Measurements from ENCODE around the gene SLC35F2. TPM values are rescaled to one million over a fixed set of nuclear protein-coding genes. Genes with fewer than 3 reads are reported as not detected.
A peak's percentile ranks its signal among the peaks of the same experiment; 100 is the strongest.
"Not testable (repeated sequence)": the region's sequence is repeated elsewhere in the genome, so short reads cannot be mapped to it uniquely, and the experiment has no call there.

Gene SLC35F2
- total RNA-seq, 1 donor from 2014 or later: 31.9 TPM

DNA sequence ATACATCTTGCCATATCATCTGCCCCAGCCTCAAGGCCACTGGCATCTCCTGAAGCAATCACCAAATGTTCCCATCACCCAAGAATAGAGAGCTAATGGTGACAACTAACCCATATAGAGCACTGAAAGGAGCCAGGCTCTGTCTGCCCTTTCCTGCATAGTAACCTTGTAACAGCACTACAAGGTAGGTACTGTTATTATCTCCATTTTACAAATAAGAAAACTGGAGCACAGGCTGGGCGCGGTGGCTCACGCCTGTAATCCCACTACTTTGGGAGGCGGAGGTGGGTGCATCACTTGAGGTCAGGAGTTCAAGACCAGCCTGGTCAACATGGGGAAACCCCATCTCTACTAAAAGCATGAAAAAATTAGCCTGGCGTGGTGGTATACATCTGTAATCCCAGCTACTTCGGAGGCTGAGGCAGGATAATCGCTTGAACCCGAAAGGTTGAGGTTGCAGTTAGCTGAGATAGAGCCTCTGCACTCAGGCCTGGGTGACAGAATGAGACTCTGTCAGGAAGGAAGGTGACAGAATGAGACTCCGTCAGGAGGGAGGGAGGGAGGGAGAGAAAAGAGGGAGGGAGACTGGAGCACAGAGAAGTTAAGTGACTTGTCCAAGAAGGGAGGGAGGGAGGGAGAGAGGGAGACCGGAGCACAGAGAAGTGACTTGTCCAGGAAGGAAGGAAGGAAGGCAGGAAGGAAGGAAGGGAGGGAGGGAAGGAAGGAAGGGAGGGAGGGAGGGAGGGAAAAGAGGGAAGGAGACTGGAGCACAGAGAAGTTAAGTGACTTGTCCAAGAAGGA lies 2.2 kb downstream of the SLC35F2 start:
- DNase-seq: no peak
- peak overlapping the region; percentile 90 for H3K4me3 Mint-ChIP-seq
- peaks cover 27% of the 10 kb centered on the region for H3K4me1 Mint-ChIP-seq
- H3K27ac Mint-ChIP-seq: no peak overlapping the region
- no peaks in the 10 kb centered on the region for H3K27me3 Mint-ChIP-seq
- peaks cover 10% of the 10 kb centered on the region for H3K36me3 Mint-ChIP-seq (ENCODE audit: low read depth)
- intact Hi-C loops (cut with micrococcal nuclease): loop anchor here (5.0 kb wide), 2 partner anchors 71 to 264 kb away; partner anchors contain the start of genes ELMOD1 and RAB39A
- no peaks in the 10 kb centered on the region for H3K9me3 Mint-ChIP-seq

DNA sequence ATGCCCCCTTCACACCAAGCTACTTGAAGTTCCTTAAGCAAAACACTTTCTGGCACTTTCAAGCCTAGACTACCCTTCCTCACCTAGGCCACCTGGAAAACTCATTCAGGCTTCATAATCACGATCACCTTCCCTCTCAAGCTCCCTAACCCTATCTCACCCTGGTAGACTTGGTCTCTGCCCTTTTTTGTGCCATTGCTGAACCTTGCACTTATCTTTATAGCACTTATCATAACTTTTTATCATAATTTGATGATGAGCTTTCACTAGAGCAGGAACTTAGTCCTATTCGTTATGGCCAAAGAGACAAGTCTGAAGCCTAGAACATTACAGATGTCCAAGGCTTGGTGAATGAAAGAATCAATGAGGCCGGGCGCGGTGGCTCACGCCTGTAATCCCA lies 5.5 kb downstream of the SLC35F2 start:
- Mint-ChIP-seq H3K4me3 (no peak overlapping the region), H3K27ac (no peak overlapping the region), H3K4me1 (peaks cover 26% of the 10 kb centered on the region), H3K9me3 (no peaks in the 10 kb centered on the region), H3K36me3 (ENCODE audit: low read depth) (peaks cover 10% of the 10 kb centered on the region), H3K27me3 (no peaks in the 10 kb centered on the region)
- no peak for DNase-seq
- intact Hi-C loops (cut with micrococcal nuclease): no loop called here

DNA sequence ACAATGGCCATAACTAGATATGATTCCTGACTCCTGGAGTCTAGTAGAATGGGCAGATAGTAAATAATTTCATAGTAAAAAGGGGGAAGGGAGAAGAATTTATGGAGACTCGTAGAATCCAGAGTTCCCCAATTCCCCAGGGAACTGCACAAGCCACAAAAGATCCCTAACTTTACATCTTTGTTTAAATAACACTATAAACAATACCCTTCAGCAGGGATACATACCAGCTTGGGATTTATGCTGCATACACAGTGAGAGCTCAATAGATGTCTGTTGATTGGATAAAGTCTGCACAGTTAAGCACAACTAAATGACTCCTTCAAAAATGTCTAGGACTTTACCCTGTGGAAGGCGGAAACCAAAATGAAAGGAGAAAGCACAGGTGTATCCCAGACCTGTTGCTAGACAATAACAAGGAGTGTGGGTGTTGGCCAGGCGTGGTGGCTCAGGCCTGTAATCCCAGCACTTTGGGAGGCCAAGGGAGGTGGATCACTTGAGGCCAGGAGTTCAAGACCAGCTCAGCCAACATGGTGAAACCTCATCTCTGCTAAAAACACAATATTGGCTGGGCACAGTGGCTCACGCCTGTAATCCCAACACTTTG lies 6.8 kb downstream of the SLC35F2 start:
- Mint-ChIP-seq H3K36me3 (ENCODE audit: low read depth) (peaks cover 10% of the 10 kb centered on the region), H3K4me1 (peaks cover 32% of the 10 kb centered on the region), H3K27me3 (no peaks in the 10 kb centered on the region), H3K27ac (no peak overlapping the region), H3K4me3 (no peak overlapping the region), H3K9me3 (no peaks in the 10 kb centered on the region)
- DNase-seq: no peak
- intact Hi-C loops (cut with micrococcal nuclease): no loop called here

DNA sequence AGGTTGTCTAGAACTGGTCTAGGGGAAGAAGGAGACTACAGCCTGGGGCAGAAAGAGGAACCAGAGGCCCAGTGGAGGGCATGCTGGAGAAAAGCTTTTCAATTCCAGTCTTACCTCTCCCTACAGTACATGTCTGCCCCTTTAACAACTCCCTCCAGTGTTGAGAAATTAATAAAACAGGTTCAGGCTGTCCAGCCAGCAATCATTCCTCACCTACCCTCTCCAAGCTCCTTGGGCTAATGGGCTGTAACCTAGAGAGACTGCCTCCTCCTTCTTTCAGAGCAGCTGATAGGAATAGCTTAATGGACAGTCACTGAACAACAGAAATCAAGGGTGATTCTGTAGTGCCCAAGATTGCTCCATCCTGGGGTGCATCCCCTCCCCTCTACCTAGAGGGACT lies 8.8 kb downstream of the SLC35F2 start:
- no peak for DNase-seq
- intact Hi-C loops (cut with micrococcal nuclease): no loop called here
- H3K4me3 Mint-ChIP-seq: no peak overlapping the region
- H3K27ac Mint-ChIP-seq: no peak overlapping the region
- H3K4me1 Mint-ChIP-seq: peaks cover 29% of the 10 kb centered on the region
- H3K36me3 Mint-ChIP-seq (ENCODE audit: low read depth): peaks cover 7% of the 10 kb centered on the region
- H3K9me3 Mint-ChIP-seq: no peaks in the 10 kb centered on the region
- H3K27me3 Mint-ChIP-seq: no peaks in the 10 kb centered on the region

DNA sequence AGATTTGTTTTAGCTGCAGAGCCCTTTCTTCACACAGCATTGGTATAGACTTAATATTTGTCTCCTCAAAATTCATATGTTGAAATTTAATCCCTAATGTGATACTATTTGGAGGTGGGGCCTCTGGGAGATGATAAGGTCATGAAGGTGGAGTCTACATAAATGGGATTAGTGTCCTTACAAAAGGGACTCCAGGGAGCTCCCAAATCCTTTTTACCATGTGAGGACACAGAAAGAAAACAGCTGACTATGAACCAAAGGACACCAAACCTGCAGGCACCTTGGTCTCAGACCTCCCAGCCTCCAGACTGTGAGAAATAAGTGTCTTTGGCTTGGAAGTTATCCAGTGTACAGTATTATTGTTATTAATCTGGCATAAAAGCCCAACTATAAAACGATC lies 10.2 kb downstream of the SLC35F2 start:
- peaks cover 5% of the 10 kb centered on the region for H3K36me3 Mint-ChIP-seq (ENCODE audit: low read depth)
- H3K4me1 Mint-ChIP-seq: peaks cover 29% of the 10 kb centered on the region
- no peak overlapping the region for H3K4me3 Mint-ChIP-seq
- intact Hi-C loops (cut with micrococcal nuclease): no loop called here
- H3K27me3 Mint-ChIP-seq: no peaks in the 10 kb centered on the region
- DNase-seq: no peak
- H3K27ac Mint-ChIP-seq: no peak overlapping the region
- H3K9me3 Mint-ChIP-seq: no peaks in the 10 kb centered on the region

DNA sequence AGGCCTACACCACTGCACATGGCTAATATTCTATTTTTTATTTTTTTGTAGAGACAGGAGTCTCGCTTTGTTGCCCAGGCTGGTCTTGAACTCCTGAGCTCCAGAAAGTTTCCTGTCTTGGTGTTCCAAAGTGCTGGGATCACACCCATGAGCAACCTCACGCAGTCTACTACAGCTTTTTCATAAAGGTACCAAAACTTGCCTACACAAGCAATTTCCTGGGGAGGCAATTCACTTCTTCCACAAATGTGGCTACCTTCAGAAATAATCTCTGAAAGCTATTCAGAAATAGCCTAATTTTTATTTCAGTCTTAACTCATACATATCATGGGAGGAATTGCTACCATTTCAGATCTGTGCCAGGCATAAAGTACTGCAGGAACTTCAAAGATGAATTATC lies 11.4 kb downstream of the SLC35F2 start:
- Mint-ChIP-seq H3K27me3 (no peaks in the 10 kb centered on the region), H3K4me1 (peaks cover 34% of the 10 kb centered on the region), H3K4me3 (no peak overlapping the region), H3K36me3 (ENCODE audit: low read depth) (peaks cover 12% of the 10 kb centered on the region), H3K9me3 (no peaks in the 10 kb centered on the region), H3K27ac (peak overlapping the region; percentile 12)
- intact Hi-C loops (cut with micrococcal nuclease): no loop called here
- no peak for DNase-seq

DNA sequence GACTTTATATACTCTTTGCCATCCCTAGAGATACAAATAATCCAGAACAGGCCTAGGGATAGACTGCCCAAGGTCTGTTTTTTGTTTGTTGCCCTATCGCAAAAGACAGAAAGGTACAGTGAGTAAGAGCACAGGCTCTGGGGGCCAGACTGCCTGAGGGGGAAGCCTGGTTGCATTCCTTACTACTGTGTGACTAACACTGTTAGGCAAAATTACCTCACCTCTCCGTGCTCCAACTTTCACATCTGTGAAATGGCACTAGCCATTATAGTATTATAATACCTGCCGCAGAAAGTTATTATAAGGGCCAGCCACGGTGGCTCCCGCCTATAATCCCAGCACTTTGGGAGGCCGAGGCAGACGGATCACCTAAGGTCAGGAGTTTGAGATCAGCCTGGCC lies 14.5 kb downstream of the SLC35F2 start:
- Mint-ChIP-seq H3K36me3 (ENCODE audit: low read depth) (peaks cover 12% of the 10 kb centered on the region), H3K4me1 (peaks cover 48% of the 10 kb centered on the region), H3K27me3 (no peaks in the 10 kb centered on the region), H3K27ac (peak overlapping the region; percentile 25), H3K9me3 (no peaks in the 10 kb centered on the region), H3K4me3 (no peak overlapping the region)
- no peak for DNase-seq
- intact Hi-C loops (cut with micrococcal nuclease): no loop called here

- Mint-ChIP-seq H3K36me3 (ENCODE audit: low read depth) (peaks cover 12% of the 10 kb centered on the region), H3K27me3 (no peaks in the 10 kb centered on the region), H3K4me3 (no peak overlapping the region), H3K27ac (peak overlapping the region; percentile 20), H3K9me3 (no peaks in the 10 kb centered on the region), H3K4me1 (peaks cover 46% of the 10 kb centered on the region)
- intact Hi-C loops (cut with micrococcal nuclease): no loop called here
- no peak for DNase-seq
These were observed 16.0 kb downstream of the SLC35F2 start for GRCh38 chr11:107842412-107843100.

DNA sequence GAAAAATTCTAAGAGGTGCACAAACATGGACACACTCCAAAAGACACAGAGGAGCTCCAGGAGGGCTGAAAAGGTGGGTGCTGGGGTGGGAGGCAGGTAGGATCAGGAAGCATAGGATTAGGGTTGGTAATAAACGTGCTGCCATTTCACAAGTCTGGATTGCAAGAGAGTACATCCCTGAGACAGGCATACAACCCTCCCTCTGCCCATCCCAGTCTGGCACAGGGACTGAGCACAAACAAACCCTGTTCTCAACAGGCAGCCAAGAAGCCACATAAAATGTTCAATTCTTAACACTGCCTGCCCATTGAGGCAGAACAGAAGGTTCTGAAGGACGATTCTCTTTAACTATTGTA lies 18.5 kb downstream of the SLC35F2 start:
- intact Hi-C loops (cut with micrococcal nuclease): loop anchor here (1.0 to 2.0 kb wide), 5 partner anchors 18 to 893 kb away; partner anchors contain the start of genes ALKBH8, RAB39A and SLC35F2
- H3K4me3 Mint-ChIP-seq: peak overlapping the region; percentile 77

DNA sequence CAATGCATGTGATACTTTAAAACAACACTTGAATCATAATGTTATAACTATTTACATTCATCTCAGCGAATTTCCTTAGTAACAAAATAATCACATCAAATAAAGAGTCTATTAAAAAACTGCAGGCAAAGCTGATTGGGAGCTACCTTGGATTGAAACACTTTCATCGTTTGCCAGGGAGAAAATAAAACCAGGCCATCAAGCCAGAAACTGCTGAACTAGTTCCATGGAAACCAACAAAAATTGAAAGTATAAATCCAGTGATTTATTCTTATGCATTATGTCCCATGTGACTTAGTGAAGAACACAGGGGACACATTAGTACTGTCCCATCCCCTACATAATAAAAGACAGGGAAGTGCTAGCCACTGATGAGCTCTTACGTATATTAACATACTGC lies 21.7 kb downstream of the SLC35F2 start:
- Mint-ChIP-seq H3K27me3 (no peaks in the 10 kb centered on the region), H3K9me3 (no peaks in the 10 kb centered on the region), H3K27ac (no peak overlapping the region), H3K4me3 (no peak overlapping the region), H3K4me1 (peaks cover 38% of the 10 kb centered on the region), H3K36me3 (ENCODE audit: low read depth) (no peaks in the 10 kb centered on the region)
- intact Hi-C loops (cut with micrococcal nuclease): no loop called here
- no peak for DNase-seq

More for the DNA sequence above, 18.5 kb downstream of the SLC35F2 start:
- H3K27me3 Mint-ChIP-seq: no peaks in the 10 kb centered on the region
- peaks cover 52% of the 10 kb centered on the region for H3K4me1 Mint-ChIP-seq
- no peak for DNase-seq
- H3K9me3 Mint-ChIP-seq: no peaks in the 10 kb centered on the region
- peak overlapping the region; percentile 91 for H3K27ac Mint-ChIP-seq
- H3K36me3 Mint-ChIP-seq (ENCODE audit: low read depth): peaks cover 11% of the 10 kb centered on the region

DNA sequence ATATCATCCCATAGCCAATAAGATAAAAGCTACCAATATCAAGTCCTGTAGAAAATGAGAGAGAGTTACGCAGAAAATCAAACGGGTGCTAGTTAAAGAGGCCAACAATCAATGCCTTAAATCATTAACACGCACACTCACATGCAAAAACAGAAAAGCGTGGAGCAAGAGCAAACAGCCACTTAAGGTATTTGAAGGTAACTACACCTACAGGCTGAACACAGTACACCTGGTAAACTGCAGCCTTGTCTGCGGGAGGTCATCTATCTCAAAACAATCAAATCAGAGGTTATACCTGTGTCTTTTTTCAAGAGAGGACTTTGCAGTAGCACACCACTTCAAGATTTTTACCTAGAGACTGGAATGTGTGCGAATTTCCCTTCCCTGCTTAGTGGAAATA lies 23.6 kb downstream of the SLC35F2 start:
- Mint-ChIP-seq H3K4me1 (peaks cover 25% of the 10 kb centered on the region), H3K27me3 (no peaks in the 10 kb centered on the region), H3K9me3 (no peaks in the 10 kb centered on the region)

GRCh38 chr11:107833926-107834325 lies 24.7 kb downstream of the SLC35F2 start:
- DNase-seq; intact Hi-C loops (cut with micrococcal nuclease); H3K27me3 Mint-ChIP-seq; H3K9me3 Mint-ChIP-seq; H3K4me3 Mint-ChIP-seq; H3K36me3 Mint-ChIP-seq (ENCODE audit: low read depth); H3K27ac Mint-ChIP-seq: not testable (repeated sequence)
- H3K4me1 Mint-ChIP-seq: peaks cover 19% of the 10 kb centered on the region

More for the DNA sequence above, 23.6 kb downstream of the SLC35F2 start:
- no peak for DNase-seq
- no peaks in the 10 kb centered on the region for H3K36me3 Mint-ChIP-seq (ENCODE audit: low read depth)
- no peak overlapping the region for H3K4me3 Mint-ChIP-seq
- intact Hi-C loops (cut with micrococcal nuclease): no loop called here
- no peak overlapping the region for H3K27ac Mint-ChIP-seq

DNA sequence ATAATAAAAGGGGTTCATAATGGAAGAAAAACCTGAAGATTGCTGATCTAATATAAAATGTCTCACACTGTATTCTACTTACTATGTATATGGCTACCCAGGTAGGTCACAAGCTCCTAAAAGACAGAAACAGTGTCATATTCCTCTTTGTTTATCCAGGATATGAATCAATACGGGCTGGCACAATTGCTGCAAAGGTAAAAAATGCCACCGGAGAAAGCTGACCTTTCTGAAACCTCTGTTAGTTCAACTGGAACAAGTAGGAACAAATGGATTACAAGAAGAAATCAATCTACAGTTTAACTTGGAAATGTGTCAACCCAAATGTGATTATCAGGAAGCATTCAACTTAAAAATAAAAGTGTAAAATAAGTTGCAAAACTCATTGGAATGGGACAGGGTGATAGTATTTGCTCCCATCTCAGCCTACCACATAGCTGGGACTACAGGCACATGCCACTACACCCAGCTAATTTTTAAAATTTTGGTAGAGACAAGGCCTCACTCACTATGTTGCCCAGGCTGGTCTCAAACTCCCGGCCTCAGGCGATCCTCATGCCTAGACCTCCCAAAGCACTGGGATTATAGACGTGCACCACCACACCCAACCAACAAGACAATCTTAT lies 27.6 kb downstream of the SLC35F2 start:
- DNase-seq: no peak
- Mint-ChIP-seq H3K36me3 (ENCODE audit: low read depth) (no peaks in the 10 kb centered on the region), H3K27ac (no peak overlapping the region), H3K4me1 (peaks cover 9% of the 10 kb centered on the region), H3K9me3 (no peaks in the 10 kb centered on the region), H3K4me3 (no peak overlapping the region), H3K27me3 (no peaks in the 10 kb centered on the region)
- intact Hi-C loops (cut with micrococcal nuclease): no loop called here

DNA sequence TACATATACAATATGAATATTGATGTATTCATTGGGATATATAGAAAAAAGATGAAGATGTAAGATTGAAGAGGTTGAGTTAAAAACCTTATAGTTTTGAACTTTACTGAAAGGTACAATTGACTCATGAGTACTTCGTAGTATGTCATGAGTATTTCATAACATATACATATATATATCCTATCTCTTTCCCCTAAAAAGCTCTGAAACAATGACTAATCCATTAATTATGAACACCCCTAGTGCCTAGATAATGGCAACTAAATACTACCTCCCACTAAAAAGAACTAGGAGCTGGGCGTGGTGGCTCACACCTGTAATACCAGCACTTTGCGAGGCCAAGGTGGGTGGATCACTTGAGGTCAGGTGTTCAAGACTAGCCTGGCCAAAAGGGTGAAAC lies 31.5 kb downstream of the SLC35F2 start:
- Mint-ChIP-seq H3K9me3 (no peaks in the 10 kb centered on the region), H3K36me3 (ENCODE audit: low read depth) (no peaks in the 10 kb centered on the region), H3K4me3 (no peak overlapping the region), H3K27ac (no peak overlapping the region), H3K4me1 (peaks cover 5% of the 10 kb centered on the region), H3K27me3 (no peaks in the 10 kb centered on the region)
- intact Hi-C loops (cut with micrococcal nuclease): no loop called here
- no peak for DNase-seq
